GM21737 (cell line): ENCODE data around the gene XPOT.

Experiments
- ATAC-seq: cut with Tn5 transposase; IDR thresholded peaks from one replicate; pipeline ENCODE4 v1.9.1; 2021; ENCODE audit warnings: mild to moderate bottlenecking, moderate library complexity; ENCODE audit not compliant: unreplicated experiment

The XPOT gene

GRCh38 chr12:64419696-64420095, 15.5 kb downstream of the XPOT start:
- no peak for ATAC-seq

- ATAC-seq = no peak
These were observed 23.8 kb downstream of the XPOT start for GRCh38 chr12:64427988-64428387.

GRCh38 chr12:64428956-64429355, 24.8 kb downstream of the XPOT start:
- ATAC-seq = no peak

GRCh38 chr12:64430886-64431285, 26.7 kb downstream of the XPOT start:
- no peak for ATAC-seq

- ATAC-seq = no peak
These were observed 27.6 kb downstream of the XPOT start for GRCh38 chr12:64431791-64432190.

- no peak for ATAC-seq
These were observed 29.7 kb downstream of the XPOT start for GRCh38 chr12:64433915-64434314.

GRCh38 chr12:64440100-64440499, 35.9 kb downstream of the XPOT start:
- ATAC-seq = no peak

GRCh38 chr12:64445490-64445889, 41.3 kb downstream of the XPOT start:
- ATAC-seq = no peak

- ATAC-seq = no peak
These were observed 42.1 kb downstream of the XPOT start for GRCh38 chr12:64446295-64446694.

GRCh38 chr12:64450057-64450640, 46.0 kb downstream of the XPOT start:
- ATAC-seq = no peak

GRCh38 chr12:64450711-64451486, 46.7 kb downstream of the XPOT start:
- ATAC-seq = no peak

- ATAC-seq = peak; percentile 91
These were observed 47.7 kb downstream of the XPOT start, which contains the start of gene TBK1 for GRCh38 chr12:64451687-64452558. TBK1 (plus strand) TSS chr12:64452120; CDS start chr12:64455871, 3,751 bp downstream.

GRCh38 chr12:64452559-64453329, 48.6 kb downstream of the XPOT start:
- peak; percentile 1 for ATAC-seq

GRCh38 chr12:64455506-64455905, 51.3 kb downstream of the XPOT start:
- ATAC-seq = no peak

- ATAC-seq = no peak
These were observed 51.9 kb downstream of the XPOT start for GRCh38 chr12:64456119-64456518.

- no peak for ATAC-seq
These were observed 52.8 kb downstream of the XPOT start for GRCh38 chr12:64457032-64457431.

GRCh38 chr12:64457466-64457865, 53.3 kb downstream of the XPOT start:
- ATAC-seq = no peak

GRCh38 chr12:64457923-64458322, 53.7 kb downstream of the XPOT start:
- ATAC-seq = no peak

- peak; percentile 58 for ATAC-seq
These were observed 55.3 kb downstream of the XPOT start for GRCh38 chr12:64459394-64459891.

- no peak for ATAC-seq
These were observed 57.6 kb downstream of the XPOT start for GRCh38 chr12:64461634-64462414.
